Middle frontal gyrus (tissue), 1 donor: ENCODE data around the gene TECPR2.
"Not testable (repeated sequence)": the region's sequence is repeated elsewhere in the genome, so short reads cannot be mapped to it uniquely, and the experiment has no call there.

Experiments
- DNase-seq: peaks from one replicate; pipeline ENCODE4 v3.0.0-alpha.2; 2015; ENCODE audit warnings: low spot score; ENCODE audit errors: extremely low spot score

The TECPR2 gene

DNA sequence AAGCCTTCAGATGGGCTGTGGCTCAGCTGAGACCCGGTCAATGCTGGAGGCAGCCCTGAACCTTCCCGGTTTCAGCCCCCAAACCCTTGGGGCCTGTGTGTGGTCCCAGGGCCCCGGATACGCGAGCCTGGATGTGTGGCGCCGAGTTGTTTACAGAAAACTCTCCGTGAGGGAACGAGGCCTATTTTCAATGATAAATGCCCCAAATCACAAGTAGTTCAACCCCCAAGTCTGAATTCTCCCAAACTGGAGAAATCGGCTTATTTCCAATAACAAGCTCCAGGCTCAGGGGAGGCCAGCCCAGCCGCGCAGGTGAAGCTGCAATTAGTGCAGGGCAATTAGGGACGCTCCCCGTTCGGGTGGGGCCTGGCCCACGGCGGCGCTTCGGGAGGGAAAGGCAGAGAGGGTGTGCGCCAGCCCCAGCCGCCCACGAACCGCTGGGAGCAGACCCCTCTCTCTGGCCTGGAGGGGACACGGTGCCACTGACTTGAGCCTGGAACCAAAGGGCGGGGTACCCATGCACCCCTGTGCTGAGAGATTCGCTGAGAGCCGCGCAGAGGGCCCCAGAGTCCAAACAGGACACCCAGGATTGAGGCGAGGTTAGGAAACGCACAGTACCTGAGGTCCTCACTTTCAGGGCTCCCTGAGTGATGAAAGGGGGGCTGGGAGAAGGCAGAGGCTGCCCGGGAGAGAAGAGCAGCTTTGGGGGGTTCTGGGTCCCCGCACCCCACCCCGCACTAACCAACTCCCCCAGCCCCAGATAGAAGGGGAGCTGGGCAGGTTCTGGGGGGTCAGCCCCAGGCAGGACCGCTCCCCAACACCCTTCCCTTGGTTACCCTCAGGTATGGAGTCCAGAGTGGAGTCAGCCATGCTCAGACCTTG is 161.1 kb downstream of the TECPR2 start:
- no peak for DNase-seq

DNA sequence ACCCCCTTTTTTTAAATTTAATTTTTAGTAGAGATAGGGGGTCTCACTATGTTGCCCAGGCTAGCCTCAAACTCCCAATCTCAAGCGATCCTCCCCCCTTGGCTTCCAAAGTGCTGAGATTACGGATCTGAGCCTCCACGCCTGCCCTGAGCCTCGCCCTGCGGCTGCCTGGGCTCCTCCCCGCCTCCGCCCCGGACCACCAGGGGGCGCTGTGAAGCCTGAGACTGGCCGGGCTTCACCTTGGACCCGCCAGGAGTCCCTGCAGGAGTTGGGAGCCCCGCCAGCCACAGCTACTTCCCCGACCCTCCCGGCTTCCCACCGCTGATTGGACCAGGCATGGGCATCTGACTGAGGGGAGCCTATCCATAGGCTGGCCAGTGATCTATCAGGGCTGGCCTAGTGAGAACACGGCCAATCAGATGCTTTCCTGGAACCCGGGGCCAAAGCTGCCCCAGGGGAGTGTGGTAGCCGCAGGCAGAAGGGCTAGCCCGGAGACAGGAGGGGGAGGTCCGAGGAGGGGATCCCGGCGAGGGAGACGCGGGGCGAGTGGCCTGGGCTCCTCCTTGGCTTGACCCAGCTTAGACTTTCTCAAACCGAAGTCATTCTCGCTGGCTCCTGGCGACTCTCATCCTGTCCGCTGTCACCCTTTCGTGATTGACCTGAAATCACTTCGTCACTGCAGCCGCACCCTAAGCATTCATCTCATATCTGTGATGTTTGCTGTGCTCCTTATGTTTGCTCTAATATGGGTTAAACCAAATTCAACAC is 161.9 kb downstream of the TECPR2 start:
- peak; percentile 93 for DNase-seq

DNA sequence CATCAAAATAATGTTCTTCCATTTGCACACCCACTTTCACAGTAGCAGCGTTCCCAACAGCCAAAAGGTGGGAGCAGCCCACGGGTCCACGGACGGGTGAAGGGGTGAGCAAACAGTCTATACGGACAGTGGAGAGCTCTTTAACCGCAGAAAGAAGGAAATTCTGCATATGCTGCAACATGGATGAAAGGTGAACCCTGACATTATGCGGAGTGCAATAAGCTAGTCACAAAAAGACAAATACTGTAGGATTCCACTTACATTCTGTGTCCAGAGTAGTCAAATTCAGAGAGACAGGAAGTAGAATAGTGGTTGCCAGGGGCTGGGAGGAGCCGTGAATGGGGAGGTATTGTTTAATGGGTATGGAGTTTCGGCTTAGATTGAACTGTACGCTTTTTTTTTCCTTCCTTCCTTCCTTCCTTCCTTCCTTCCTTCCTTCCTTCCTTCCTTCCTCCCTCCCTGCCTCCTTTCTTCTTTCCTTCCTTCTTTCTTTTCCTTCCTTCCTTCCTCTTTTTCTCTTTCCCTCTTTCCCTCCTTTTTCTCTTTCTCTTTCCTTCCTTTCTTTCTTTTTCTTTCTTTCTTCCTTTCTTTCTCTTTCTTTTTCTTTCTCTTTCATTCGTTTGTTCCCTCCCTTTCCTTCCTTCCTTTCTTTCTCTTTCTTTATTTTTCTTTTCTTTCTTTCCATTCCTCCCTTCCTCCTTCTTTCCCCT is 162.6 kb downstream of the TECPR2 start:
- peak; percentile 33 for DNase-seq

DNA sequence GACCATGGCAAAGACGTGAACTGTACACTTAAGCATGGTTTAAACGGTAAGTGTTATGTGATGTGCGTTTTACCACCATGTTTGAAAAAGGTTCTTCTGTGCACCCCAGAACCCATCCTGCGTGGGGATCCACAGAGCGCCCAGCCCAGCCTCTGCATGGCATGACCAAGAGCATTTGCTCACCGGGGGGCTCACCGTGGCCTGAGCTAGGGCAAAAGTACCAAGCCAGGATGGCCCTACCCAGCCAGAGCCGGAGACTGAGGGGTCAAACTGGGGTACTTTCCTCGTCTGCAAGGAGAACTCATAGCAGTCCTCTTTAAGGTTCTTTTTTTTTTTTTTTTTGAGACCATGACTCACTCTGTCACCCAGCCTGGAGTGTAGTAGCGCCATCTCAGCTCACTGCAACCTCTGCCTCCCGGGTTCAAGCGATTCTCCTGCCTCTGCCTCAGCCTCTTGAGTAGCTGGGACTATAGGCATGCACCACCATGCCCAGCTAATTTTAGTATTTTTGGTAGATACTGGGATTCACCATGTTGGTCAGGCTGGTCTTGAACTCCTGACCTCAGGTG is 163.3 kb downstream of the TECPR2 start:
- DNase-seq, result no peak

DNA sequence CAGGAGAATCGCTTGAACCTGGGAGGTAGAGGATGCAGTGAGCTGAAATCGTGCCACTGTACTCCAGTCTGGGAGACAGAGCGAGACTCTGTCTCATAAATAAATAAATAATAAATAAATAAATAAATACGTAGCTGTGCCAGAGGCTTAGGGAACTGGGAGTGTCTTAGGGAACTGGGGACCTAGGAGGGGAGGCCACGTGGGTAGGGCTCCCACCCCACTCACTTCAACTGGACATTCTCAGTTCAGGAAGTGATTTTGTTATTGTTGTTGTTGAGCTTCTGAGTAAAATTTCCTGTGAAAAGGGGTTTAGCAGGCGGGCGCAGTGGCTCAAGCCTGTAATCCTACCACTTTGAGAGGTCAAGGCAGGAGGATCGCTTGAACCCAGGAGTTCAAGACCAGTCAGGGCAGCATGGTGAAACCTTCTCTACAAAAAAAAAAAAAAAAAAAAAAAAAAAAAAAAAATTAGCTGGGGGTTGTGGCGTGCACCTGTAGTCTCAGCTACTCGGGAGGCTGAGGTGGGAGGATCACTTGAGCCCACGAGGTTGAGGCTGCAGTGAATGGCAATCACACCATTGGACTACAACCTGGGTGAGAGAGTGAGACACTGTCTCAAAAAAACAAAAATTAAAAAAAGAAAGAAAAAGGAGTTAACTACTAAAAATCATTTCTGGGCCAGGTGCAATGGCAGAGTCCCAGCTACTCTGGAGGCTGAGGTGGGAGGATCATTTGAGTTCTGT is 165.9 kb downstream of the TECPR2 start:
- no peak for DNase-seq

DNA sequence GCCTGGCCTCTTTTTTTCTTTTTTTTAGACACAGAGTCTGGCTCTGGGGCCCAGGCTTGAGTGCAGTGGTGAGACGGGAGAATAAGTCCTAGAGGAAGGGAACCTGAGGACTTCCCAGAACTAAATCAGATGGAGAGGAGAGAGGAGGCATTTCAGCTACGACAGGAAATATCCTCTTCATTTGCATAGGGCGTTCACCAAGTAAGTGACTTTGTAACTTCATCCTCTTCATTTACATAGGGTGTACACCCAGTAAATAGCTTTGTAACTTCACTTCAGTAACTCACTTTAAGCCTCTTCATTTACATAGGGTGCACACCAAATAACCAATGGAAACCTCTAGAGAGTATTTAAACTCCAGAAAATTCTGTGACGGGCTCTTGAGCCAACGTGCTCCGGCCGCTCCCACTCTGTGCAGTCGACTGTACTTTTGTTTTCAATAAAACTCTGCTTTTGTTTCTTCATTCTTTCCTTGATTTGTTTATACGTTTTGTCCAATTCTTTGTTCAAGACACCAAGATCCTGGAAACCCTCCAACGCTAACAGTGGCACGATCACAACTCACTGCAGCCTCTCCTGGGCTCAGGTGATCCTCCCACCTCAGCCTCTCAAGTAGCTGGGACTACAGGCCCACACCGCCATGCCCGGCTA is 168.2 kb downstream of the TECPR2 start:
- DNase-seq, result no peak

DNA sequence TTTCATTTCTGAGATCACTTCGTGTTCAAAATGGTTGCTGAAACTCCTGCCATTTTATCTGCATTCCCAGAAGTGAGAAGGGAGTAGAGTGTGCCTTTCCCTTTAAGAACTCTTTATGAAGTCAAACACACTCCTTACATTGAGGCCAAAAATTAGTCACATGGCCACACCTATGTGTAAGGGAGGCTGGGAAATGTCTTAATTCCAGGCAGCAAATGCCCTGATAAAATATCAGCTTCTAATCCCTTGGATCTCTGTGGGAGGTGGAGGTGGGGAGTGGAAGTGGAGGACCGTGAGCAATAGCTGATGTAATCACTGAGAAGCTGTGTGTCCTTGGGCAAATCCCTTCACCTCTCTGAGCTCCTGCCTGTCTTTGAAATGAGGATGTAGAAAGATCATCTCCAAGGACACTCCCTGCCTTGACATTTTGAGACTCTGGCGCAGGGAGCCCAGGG is 169.5 kb downstream of the TECPR2 start:
- DNase-seq, result no peak

DNA sequence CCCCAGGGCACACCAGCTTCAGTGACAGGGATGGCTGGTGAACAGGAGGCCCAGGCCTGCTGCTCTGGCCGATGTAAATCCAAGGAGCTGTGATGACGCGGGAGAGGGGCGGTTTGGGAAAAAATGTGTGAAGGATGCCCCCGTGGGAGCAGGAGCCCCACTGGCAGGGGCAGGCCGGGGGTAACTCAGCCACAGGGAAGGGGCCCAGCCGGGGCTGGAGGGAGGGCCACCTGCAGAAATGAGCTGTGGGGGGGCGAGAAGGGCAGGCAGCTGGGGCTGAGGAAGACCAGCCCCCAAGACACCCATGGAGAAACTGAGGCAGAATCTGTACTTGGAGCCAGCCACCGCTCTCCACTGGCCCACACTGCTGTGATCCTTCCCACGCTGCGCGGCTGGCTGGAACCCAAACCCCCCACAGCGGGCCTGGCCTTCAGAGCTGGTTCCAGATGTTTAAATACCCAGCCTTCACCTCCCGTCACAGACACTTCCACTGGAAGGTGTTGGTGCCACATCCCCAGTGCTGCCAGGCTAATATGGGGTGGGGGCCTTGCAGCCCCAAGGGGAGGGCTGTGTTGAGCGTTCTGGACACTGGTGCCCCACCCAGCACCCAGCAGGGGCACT is 175.3 kb downstream of the TECPR2 start:
- DNase-seq, result no peak

DNA sequence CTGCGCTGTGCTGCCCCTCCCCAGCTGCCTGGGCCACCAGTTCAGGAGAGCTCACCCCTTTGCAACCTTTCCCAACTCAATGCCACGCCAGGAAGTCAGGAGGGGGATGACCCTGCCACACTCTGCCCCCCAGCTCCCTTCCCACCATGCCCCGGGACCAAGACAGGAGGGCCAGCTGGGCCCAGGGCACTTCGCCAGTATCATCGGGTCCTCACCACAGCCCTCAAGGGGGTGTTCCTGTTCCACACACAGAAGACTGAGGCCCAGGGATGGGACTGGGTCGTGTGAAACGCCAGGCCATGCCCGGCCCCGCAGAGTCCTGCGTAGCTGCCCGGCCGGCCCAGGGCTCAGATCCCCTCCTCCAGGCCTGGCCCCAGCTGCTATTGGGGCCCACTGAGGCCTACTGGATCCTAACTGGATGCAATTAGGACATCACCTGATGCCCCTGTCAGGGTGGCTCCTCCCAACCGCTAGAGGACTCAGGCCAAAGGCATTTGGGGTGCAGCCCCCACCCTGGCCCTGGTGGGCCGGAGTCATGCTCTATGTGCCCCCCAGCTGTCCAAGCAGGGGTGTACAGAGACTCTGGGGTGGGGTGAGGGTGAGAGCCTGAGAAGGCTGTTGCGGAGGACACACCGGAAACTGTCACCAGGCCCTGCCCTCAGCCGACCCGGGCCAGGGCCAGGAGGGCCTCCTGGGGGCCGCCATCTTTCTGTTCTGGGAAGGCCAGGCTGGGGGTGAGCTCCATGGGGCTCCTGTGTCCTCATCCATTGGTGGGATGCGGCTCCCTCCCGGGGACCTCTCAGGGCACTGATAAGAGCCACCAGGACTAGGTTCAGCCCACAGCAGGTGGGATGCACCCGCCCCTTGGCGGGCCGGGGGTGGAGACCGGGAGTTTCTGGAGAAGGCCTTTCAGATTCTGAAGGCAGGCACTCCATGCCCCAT is 176.1 kb downstream of the TECPR2 start:
- DNase-seq, result no peak

DNA sequence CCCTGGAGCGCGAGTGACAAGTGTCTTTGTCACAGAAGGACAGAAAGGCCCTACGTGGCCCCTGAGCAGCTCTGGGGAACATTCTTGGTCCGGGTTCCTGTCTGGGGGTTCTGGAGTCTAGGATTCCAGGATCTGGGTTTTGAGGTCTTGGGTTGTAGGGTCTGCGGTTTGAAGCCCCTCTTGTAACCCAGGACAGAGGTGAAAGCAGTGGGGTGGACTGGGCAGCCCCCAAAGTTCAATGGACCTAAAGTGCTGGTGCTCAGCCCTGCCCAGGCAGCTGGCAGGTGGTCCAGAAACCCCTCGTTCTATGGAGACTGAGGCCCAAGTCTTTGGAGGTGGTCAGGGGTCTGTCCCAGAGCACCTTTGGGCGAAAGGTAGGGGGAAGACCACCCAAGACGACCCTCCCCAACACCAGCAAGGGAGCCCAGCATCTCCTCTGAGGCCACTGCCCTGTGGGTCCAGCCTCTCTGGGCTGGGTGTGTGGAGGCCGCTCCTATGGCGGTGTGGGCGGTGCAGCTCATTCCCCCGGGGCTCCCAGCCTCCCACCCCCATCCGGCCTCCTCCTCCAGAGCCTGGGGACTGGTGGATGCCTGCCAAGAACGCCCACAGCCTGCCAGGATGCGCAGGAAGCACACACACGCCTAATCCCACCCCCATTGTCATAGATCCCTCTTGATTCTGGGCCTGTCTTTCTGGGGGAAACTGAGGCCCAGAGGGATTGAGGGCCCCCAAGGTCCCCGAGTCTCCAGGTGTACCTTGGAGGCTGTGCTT is 177.0 kb downstream of the TECPR2 start:
- DNase-seq, result no peak

DNA sequence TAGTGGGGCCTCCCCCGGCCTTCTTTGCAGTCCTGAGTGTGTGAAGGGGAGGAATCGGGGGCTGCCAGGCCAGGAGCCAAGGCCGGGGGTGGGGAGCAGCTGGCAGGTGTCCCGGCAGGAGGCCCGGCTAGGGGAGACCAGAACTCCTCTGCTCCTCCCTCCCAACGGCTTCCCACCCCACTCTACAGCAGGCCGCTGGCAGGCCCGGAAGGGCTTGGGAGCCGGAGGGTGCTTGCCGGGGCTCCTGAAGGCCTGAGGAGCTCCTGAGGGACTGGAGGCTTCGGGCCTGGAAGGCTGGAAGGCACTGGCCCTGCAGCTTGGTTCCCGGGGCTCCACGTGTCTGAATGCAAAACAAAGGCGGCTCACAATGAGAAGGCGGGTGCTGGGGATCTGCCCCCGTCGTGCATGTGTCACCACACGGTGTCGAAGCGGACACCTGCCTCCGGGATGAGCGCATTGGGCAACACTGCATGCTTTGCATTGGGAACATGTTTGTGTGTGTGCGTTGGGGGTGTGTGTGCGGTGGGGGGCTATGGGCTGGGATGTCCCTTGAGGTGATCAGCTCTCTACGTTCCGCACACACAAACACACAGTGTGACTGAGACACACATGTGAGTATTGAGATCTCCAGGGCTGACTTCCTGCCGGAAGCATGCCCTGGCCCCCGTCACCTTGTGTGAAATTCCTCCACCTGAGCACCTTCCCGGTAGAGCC is 177.7 kb downstream of the TECPR2 start:
- no peak for DNase-seq

DNA sequence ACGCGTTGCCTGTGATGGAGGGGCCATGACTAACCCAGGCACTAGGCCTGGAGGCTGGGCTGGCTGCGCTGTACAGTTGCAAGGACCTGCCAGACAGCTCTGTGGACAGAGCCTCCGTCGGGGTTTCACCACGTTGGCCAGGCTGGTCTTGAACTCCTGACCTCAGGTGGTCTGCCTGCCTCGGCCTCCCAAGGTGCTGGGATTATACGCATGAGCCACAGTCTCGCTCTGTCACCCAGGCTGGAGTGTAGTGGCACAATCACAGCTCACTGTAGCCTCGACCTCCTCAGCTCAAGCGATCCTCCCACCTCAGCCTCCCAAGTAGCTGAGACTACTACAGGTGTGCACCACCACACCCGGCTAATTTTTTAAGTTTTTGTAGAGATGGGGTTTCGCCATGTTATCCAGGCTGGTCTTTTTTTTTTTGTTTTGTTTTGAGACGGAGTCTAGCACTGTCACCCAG is 178.3 kb downstream of the TECPR2 start:
- DNase-seq, result not testable (repeated sequence)

DNA sequence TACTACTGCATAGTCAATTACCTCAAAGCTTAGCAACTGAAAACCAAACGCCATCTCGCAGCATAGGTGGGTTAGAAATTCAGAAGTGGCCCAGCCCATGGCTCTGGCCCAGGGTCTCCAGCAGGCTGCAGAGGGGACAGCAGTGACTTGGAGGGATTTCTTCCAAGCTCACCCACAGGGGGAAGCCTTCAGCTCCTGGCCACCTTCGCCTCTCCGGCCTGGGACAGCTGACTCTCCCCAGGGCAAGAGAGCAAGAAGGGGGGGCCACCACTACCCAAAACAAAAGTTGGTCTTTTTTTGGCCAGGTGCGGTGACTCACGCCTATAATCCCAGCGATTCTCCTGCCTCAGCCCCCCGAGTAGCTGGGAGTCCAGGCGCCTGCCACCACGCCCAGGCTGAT is 179.0 kb downstream of the TECPR2 start:
- DNase-seq, result no peak

DNA sequence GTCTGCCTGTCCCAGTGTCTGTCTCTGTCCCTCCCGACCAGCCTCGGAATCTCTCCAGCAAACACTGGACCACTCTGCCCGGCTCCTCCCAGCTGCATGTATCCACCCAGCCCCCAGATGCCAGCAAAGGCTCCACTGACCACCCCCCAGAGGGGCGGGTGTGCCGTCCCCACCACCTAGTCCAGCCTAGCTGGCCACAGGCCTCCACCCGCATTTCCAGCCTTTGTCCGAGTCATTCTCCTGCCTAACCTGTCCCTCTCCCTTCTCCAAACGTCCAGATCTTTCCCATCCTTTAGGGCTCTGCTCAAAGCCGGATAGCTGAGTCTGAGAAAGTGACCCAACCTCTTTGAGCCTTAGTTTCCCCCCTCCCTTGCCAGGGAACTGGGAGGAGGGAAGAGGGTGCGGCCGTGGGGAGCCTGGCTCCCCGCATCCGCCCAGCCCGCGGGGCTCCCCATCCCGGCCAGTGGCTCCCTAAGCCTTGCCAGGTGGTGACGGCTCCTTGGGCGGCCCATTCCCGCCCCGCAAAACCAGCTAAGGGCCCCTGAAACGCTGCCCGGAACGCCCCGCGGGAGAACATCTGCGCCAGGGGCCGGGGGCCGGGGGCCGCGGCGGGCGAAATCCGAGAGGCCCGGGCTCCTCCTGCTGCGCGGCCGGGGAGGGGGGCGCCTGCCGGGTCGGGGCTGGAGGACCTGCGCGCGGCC is 181.5 kb downstream of the TECPR2 start:
- no peak for DNase-seq

DNA sequence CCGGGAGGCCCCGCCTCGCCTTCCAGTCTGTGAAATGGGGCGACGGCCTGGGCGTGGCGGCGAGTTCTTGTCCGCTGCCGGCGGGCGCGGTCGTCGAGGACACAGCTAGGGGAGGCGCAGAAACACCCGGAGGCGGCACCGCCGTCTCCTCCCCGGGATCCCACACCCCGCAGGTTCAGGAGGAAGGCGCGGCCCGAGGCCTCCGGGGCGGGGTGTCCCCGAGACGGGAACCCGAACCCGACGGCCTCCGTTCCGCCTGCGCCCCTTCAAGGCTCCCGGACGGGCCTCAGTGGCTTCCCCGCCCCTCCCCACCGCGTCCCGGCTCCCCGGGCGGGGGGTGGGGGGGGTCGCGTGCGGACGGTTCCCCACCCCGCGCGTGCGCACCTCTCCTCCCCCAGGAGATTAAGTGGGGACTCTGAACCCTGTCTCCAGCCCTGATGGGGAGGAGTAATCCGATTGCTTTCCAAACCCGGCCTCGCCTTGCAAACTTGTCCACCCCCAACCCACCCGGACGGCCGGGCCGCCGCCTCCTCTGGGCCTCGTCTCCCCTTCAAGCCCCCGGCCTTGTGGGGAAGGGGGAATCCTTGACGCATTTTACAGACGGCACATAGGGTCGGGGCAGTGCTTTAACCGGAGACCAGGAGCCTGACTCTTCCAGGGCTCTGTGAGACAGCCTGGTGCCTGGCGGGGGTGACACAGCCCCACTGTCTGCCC is 182.2 kb downstream of the TECPR2 start:
- DNase-seq, result no peak
